Measurements from ENCODE around the gene EN2. TPM values are rescaled to one million over a fixed set of nuclear protein-coding genes. Genes with fewer than 3 reads are reported as not detected.

The EN2 gene
- total RNA-seq, 1 donor from 2014 or later = not detected

- Mint-ChIP-seq H3K4me1 (peaks cover 9% of the 10 kb centered on the region), H3K4me3 (no peak overlapping the region), H3K36me3 (no peaks in the 10 kb centered on the region), H3K9me3 (no peaks in the 10 kb centered on the region), H3K27me3 (ENCODE audit: low read depth) (peaks cover 99% of the 10 kb centered on the region), H3K27ac (no peak overlapping the region)
- no peak for TF ChIP-seq CTCF (IDR thresholded peaks at IDR 0.05; ENCODE audit: unreplicated experiment)
- DNase-seq (ENCODE audit: low spot score in 2 of 2, unreplicated experiment in 2 of 2) = no peak
Measured at GRCh38 chr7:155505422-155505793, 47.5 kb downstream of the EN2 start.

GRCh38 chr7:155506854-155507337, 49.0 kb downstream of the EN2 start:
- DNase-seq (ENCODE audit: low spot score in 2 of 2, unreplicated experiment in 2 of 2) = no peak
- no peak overlapping the region for H3K4me3 Mint-ChIP-seq
- peaks cover 99% of the 10 kb centered on the region for H3K27me3 Mint-ChIP-seq (ENCODE audit: low read depth)
- peaks cover 9% of the 10 kb centered on the region for H3K4me1 Mint-ChIP-seq
- no peaks in the 10 kb centered on the region for H3K36me3 Mint-ChIP-seq
- no peak for TF ChIP-seq CTCF (IDR thresholded peaks at IDR 0.05; ENCODE audit: unreplicated experiment)
- H3K9me3 Mint-ChIP-seq = no peaks in the 10 kb centered on the region
- H3K27ac Mint-ChIP-seq = no peak overlapping the region

GRCh38 chr7:155507576-155507975, 49.6 kb downstream of the EN2 start:
- Mint-ChIP-seq H3K36me3 (no peaks in the 10 kb centered on the region), H3K4me1 (peaks cover 9% of the 10 kb centered on the region), H3K27me3 (ENCODE audit: low read depth) (peaks cover 99% of the 10 kb centered on the region), H3K27ac (no peak overlapping the region), H3K9me3 (no peaks in the 10 kb centered on the region), H3K4me3 (no peak overlapping the region)
- no peak for TF ChIP-seq CTCF (IDR thresholded peaks at IDR 0.05; ENCODE audit: unreplicated experiment)
- no peak for DNase-seq (ENCODE audit: low spot score in 2 of 2, unreplicated experiment in 2 of 2)

DNA sequence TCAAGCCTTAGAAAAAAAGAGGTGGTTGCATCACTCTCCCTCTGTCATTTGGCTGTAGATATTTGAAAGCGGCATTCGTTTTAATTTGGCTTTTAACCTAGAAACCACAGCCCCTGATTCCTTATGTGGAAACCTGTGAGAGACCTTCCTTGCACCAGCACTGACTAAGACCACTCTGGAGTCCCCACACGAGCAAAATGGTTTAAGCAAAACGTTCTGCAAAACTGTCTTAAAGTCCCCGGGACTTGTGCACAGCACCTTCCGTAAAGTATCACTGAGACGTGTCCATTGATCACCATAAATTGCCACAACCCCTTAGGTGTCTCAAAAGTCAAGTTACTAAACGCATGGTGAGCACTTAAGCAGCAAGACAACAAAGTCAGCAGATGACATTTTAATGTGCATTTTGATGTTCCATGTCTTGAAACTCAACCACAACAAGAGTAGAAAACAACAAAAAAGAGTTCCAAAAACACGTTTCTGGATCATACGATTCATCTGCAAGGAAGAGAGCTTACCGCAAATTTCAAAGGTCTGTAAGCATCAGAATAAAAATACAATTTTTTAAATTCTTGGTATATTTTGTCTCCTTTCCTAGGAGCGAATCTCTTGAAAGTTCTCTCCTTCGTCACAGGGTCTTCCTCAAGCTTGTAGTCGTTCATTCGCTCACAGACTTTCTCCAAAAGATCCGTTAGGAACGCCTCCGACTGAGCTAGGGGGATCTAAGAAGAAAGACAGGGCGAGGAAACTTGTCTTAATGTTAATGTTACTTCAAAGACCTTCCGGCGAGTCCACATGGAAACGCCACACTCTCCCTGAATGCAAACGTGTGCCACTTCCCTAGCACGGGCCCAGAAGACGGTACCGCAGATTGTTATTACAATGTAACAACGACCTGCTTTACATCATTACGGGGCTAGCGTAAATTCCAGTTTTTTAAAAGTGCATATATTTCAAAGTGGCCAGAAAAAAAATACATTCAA, 50.7 kb downstream of the EN2 start:
- Mint-ChIP-seq H3K9me3 (no peaks in the 10 kb centered on the region), H3K36me3 (no peaks in the 10 kb centered on the region), H3K4me3 (peak overlapping the region; percentile 30), H3K27ac (no peak overlapping the region), H3K27me3 (ENCODE audit: low read depth) (peaks cover 99% of the 10 kb centered on the region), H3K4me1 (peaks cover 9% of the 10 kb centered on the region)
- no peak for TF ChIP-seq CTCF (IDR thresholded peaks at IDR 0.05; ENCODE audit: unreplicated experiment)
- DNase-seq (ENCODE audit: low spot score in 2 of 2, unreplicated experiment in 2 of 2) = no peak

GRCh38 chr7:155509359-155509724, 51.4 kb downstream of the EN2 start:
- H3K4me3 Mint-ChIP-seq = peak overlapping the region; percentile 30
- no peak for TF ChIP-seq CTCF (IDR thresholded peaks at IDR 0.05; ENCODE audit: unreplicated experiment)
- no peaks in the 10 kb centered on the region for H3K9me3 Mint-ChIP-seq
- peaks cover 99% of the 10 kb centered on the region for H3K27me3 Mint-ChIP-seq (ENCODE audit: low read depth)
- peaks cover 9% of the 10 kb centered on the region for H3K4me1 Mint-ChIP-seq
- H3K36me3 Mint-ChIP-seq = no peaks in the 10 kb centered on the region
- DNase-seq (ENCODE audit: low spot score in 2 of 2, unreplicated experiment in 2 of 2) = no peak
- no peak overlapping the region for H3K27ac Mint-ChIP-seq

Measured in mesothelial cell of epicardium (in vitro differentiated cells).